Neuronal stem cell (in vitro differentiated cells): ENCODE data around the gene SLC10A4.
A peak's percentile ranks its signal among the peaks of the same experiment; 100 is the strongest.

ENCODE experiments used
- DNase-seq: peaks from one replicate; pipeline ENCODE4 v3.0.0-alpha.2; 2013; ENCODE audit warnings: low spot score
- H2AFZ ChIP-seq: one replicate; pipeline ENCODE4 v1.6.1; 2013; ENCODE audit warnings: mild to moderate bottlenecking, low read length, inconsistent platforms
- H2AK5ac ChIP-seq: 2 replicates; pipeline ENCODE4 v1.6.1; 2013; ENCODE audit warnings: low read depth, mild to moderate bottlenecking, inconsistent platforms, low read length, moderate library complexity, mixed read lengths
- H2BK120ac ChIP-seq: 2 replicates; pipeline ENCODE4 v1.6.1; 2013; ENCODE audit warnings: low read depth, mild to moderate bottlenecking, inconsistent platforms, low read length, moderate library complexity, mixed read lengths
- H2BK12ac ChIP-seq: one replicate; pipeline ENCODE4 v1.6.1; 2013; ENCODE audit warnings: low read length, inconsistent platforms
- H2BK15ac ChIP-seq: 2 replicates; pipeline ENCODE4 v1.6.1; 2013; ENCODE audit warnings: mild to moderate bottlenecking, low read length, inconsistent platforms, mixed read lengths
- H2BK5ac ChIP-seq: one replicate; pipeline ENCODE4 v1.6.1; 2013; ENCODE audit warnings: inconsistent platforms, mild to moderate bottlenecking, low read length, moderate library complexity
- H3K14ac ChIP-seq: one replicate; pipeline ENCODE4 v1.6.1; 2013; ENCODE audit warnings: low read length, inconsistent platforms
- H3K18ac ChIP-seq: 2 replicates; pipeline ENCODE4 v1.6.1; 2013; ENCODE audit warnings: low read length, inconsistent platforms
- H3K23ac ChIP-seq: 2 replicates; pipeline ENCODE4 v1.6.1; 2013; ENCODE audit warnings: low read depth, mild to moderate bottlenecking, mixed read lengths, low read length, inconsistent platforms; ENCODE audit not compliant: poor library complexity
- H3K27ac ChIP-seq: replicated peaks from 3 replicates; pipeline ENCODE4 v1.5.1; 2013; ENCODE audit warnings: low read length, inconsistent platforms
- H3K27me3 ChIP-seq, 3 experiments: 2 replicates each; pipeline ENCODE4 v1.6.1; 2013; ENCODE audit warnings: low read length in 3 of 3, mild to moderate bottlenecking in 2 of 3, inconsistent platforms in 1 of 3, low read depth in 1 of 3, mixed read lengths in 1 of 3, moderate library complexity in 1 of 3; ENCODE audit not compliant: control insufficient read depth in 3 of 3, insufficient read depth in 3 of 3
- H3K36me3 ChIP-seq, 2 donors: replicated peaks in 1 of 2; 2 replicates each; pipeline ENCODE4 v1.6.1; 2013; ENCODE audit warnings: low read length in 2 of 2; ENCODE audit not compliant: control insufficient read depth in 2 of 2, insufficient read depth in 2 of 2
- H3K4ac ChIP-seq: 2 replicates; pipeline ENCODE4 v1.6.1; 2013; ENCODE audit warnings: inconsistent platforms, mild to moderate bottlenecking, low read length, moderate library complexity
- H3K4me1 ChIP-seq, 2 donors: 1 replicate in 1 of 2; 2 replicates in 1 of 2; pipeline ENCODE4 v1.6.1; 2013; ENCODE audit warnings: low read length in 2 of 2, low read depth in 1 of 2; ENCODE audit not compliant: control insufficient read depth in 2 of 2, insufficient read depth in 1 of 2
- H3K4me2 ChIP-seq: one replicate; pipeline ENCODE4 v1.6.1; 2013; ENCODE audit warnings: mild to moderate bottlenecking, low read length, inconsistent platforms; ENCODE audit not compliant: insufficient read depth, poor library complexity, severe bottlenecking
- H3K4me3 ChIP-seq, 2 donors: 2 replicates each; pipeline ENCODE4 v1.5.1; 2013; ENCODE audit warnings: low read length in 2 of 2, mild to moderate bottlenecking in 2 of 2, inconsistent platforms in 1 of 2, moderate library complexity in 1 of 2
- H3K79me1 ChIP-seq: one replicate; pipeline ENCODE4 v1.6.1; 2013; ENCODE audit warnings: low read depth, mild to moderate bottlenecking, inconsistent platforms, low read length, moderate library complexity
- H3K9ac ChIP-seq: one replicate; pipeline ENCODE4 v1.6.1; 2013; ENCODE audit warnings: mild to moderate bottlenecking, low read depth, low read length, inconsistent platforms; ENCODE audit not compliant: poor library complexity
- H3K9me3 ChIP-seq, 2 donors: replicated peaks in 1 of 2; 2 replicates each; pipeline versions ENCODE3 to v1.6.1; 2013; ENCODE audit warnings: low read length in 2 of 2, mild to moderate bottlenecking in 2 of 2, inconsistent platforms in 1 of 2, low read depth in 1 of 2, mixed read lengths in 1 of 2, moderate library complexity in 1 of 2; ENCODE audit not compliant: control insufficient read depth in 2 of 2, insufficient read depth in 1 of 2
- H4K8ac ChIP-seq: one replicate; pipeline ENCODE4 v1.6.1; 2013; ENCODE audit warnings: low read depth, mild to moderate bottlenecking, inconsistent platforms, low read length, moderate library complexity
- H4K91ac ChIP-seq: one replicate; pipeline ENCODE4 v1.6.1; 2013; ENCODE audit warnings: low read length, low read depth, mild to moderate bottlenecking, inconsistent platforms; ENCODE audit not compliant: poor library complexity
- WGBS, 2 donors: extraction: QIAGEN DNeasy Blood & Tissue Kit; methylation state at CpG; one replicate each; pipeline ENCODE4 v1.1.7; 2013; ENCODE audit warnings: missing lambda C conversion rate in 2 of 2, mixed read lengths in 1 of 2; ENCODE audit not compliant: insufficient read length in 2 of 2, insufficient replicate concordance in 1 of 2; ENCODE audit errors: extremely low coverage in 2 of 2; 5-methylcytosine and 5-hydroxymethylcytosine counted together

Gene SLC10A4

GRCh38 chr4:48493452-48494100 is 10.4 kb downstream of the SLC10A4 start:
- no CpG with 5 or more reads among the region's 4 CpGs for WGBS, 2 donors
- Histone ChIP-seq H2AFZ (no peak overlapping the region), H3K27ac (no peak overlapping the region), H4K91ac (no peak overlapping the region), H2BK120ac (no peak overlapping the region), H3K9me3 (no peaks in the 10 kb centered on the region), H2BK12ac (no peak overlapping the region), H2BK5ac (no peak overlapping the region), H3K4ac (no peak overlapping the region), H3K4me3 (no peak overlapping the region), H2AK5ac (no peak overlapping the region), H3K23ac (no peak overlapping the region), H3K18ac (no peak overlapping the region), H3K36me3 (peaks cover 0 to 25% of the 10 kb centered on the region in 2 donors), H3K27me3 (peaks cover 0 to 34% (median 15%) of the 10 kb centered on the region in 3 experiments), H4K8ac (no peak overlapping the region), H3K4me2 (no peak overlapping the region), H3K9ac (no peak overlapping the region), H2BK15ac (no peak overlapping the region), H3K14ac (no peak overlapping the region), H3K4me1 (peaks cover 0 to 3% of the 10 kb centered on the region in 2 donors), H3K79me1 (no peaks in the 10 kb centered on the region)
- no peak for DNase-seq

GRCh38 chr4:48495941-48496340 is 12.8 kb downstream of the SLC10A4 start:
- Histone ChIP-seq H4K91ac (no peak overlapping the region), H3K4me1 (peaks cover 0 to 6% of the 10 kb centered on the region in 2 donors), H2BK120ac (no peak overlapping the region), H3K4me2 (no peak overlapping the region), H2BK12ac (no peak overlapping the region), H3K23ac (no peak overlapping the region), H4K8ac (no peak overlapping the region), H2AFZ (no peak overlapping the region), H3K18ac (no peak overlapping the region), H3K4ac (no peak overlapping the region), H2AK5ac (no peak overlapping the region), H3K9me3 (no peaks in the 10 kb centered on the region), H3K36me3 (peaks cover 0 to 49% of the 10 kb centered on the region in 2 donors), H3K27ac (no peak overlapping the region), H3K4me3 (no peak overlapping the region), H3K14ac (no peak overlapping the region), H3K79me1 (no peaks in the 10 kb centered on the region), H2BK15ac (no peak overlapping the region), H3K27me3 (peaks cover 0 to 18% (median 4%) of the 10 kb centered on the region in 3 experiments), H3K9ac (peak overlapping the region; percentile 14), H2BK5ac (no peak overlapping the region)
- no peak for DNase-seq
- no CpG with 5 or more reads among the region's 2 CpGs for WGBS, 2 donors

- H3K14ac ChIP-seq = no peak overlapping the region
- H3K9me3 ChIP-seq = no peaks in the 10 kb centered on the region
- H3K79me1 ChIP-seq = no peaks in the 10 kb centered on the region
- no peak for DNase-seq
- no peak overlapping the region for H2BK120ac ChIP-seq
- H3K27ac ChIP-seq = no peak overlapping the region
- H2AK5ac ChIP-seq = no peak overlapping the region
- H3K9ac ChIP-seq = no peak overlapping the region
- no peak overlapping the region for H4K8ac ChIP-seq
- H2BK5ac ChIP-seq = no peak overlapping the region
- no peak overlapping the region for H3K4ac ChIP-seq
- no peak overlapping the region for H2BK15ac ChIP-seq
- no peak overlapping the region for H3K4me2 ChIP-seq
- no peak overlapping the region for H2BK12ac ChIP-seq
- H3K23ac ChIP-seq = no peak overlapping the region
- H3K36me3 ChIP-seq = peaks cover 0 to 75% of the 10 kb centered on the region in 2 donors
- no peaks in the 10 kb centered on the region for H3K27me3 ChIP-seq
- no peak overlapping the region for H3K18ac ChIP-seq
- H2AFZ ChIP-seq = no peak overlapping the region
- H3K4me1 ChIP-seq = peaks cover 0 to 6% of the 10 kb centered on the region in 2 donors
- H4K91ac ChIP-seq = no peak overlapping the region
- H3K4me3 ChIP-seq = no peak overlapping the region
- WGBS, 2 donors = no CpG with 5 or more reads among the region's 4 CpGs
Observed at GRCh38 chr4:48498895-48499294, 15.8 kb downstream of the SLC10A4 start.

- no peaks in the 10 kb centered on the region for H3K9me3 ChIP-seq
Observed at GRCh38 chr4:48499551-48500066, 16.5 kb downstream of the SLC10A4 start.

More at GRCh38 chr4:48499551-48500066, 16.5 kb downstream of the SLC10A4 start:
- no peak for DNase-seq
- Histone ChIP-seq H2BK120ac (no peak overlapping the region), H3K23ac (no peak overlapping the region), H3K18ac (no peak overlapping the region), H2AFZ (no peak overlapping the region), H2BK12ac (no peak overlapping the region), H3K27me3 (no peaks in the 10 kb centered on the region), H3K9ac (no peak overlapping the region), H4K91ac (no peak overlapping the region), H3K27ac (no peak overlapping the region), H2BK5ac (no peak overlapping the region), H4K8ac (no peak overlapping the region), H3K79me1 (no peaks in the 10 kb centered on the region), H2AK5ac (no peak overlapping the region), H2BK15ac (no peak overlapping the region), H3K4ac (no peak overlapping the region), H3K4me3 (no peak overlapping the region), H3K4me2 (no peak overlapping the region), H3K14ac (no peak overlapping the region), H3K4me1 (peaks cover 0 to 6% of the 10 kb centered on the region in 2 donors), H3K36me3 (peaks cover 0 to 82% of the 10 kb centered on the region in 2 donors)
- WGBS, 2 donors = no CpG with 5 or more reads among the region's 3 CpGs
